H1 (cell line): ENCODE measurements around the gene ADARB2. TPM values are rescaled to one million over a fixed set of nuclear protein-coding genes. Genes with fewer than 3 reads are reported as not detected.

ENCODE experiments used
- CTBP2 ChIP-seq: IDR thresholded peaks from 2 replicates; pipeline ENCODE4 v1.7.0; 2011; ENCODE audit warnings: borderline replicate concordance, mild to moderate bottlenecking, moderate library complexity, mixed read lengths, low read length; ENCODE audit not compliant: insufficient read depth, insufficient read length
- HDAC2 ChIP-seq, 2 experiments: fragments of 300-600 bp in 1 of 2; sonication (generic) in 1 of 2; IDR thresholded peaks; 2 replicates each; pipeline ENCODE4 v1.6.1; 2011 to 2012; ENCODE audit warnings: low read depth in 2 of 2, low read length in 2 of 2, mild to moderate bottlenecking in 2 of 2, moderate library complexity in 2 of 2, borderline replicate concordance in 1 of 2, inconsistent platforms in 1 of 2
- polyA plus RNA-seq, 7 experiments: library from polyadenylated mRNA; depleted of rRNA in 3 of 7; stranded (reverse) in 5 of 7; unstranded in 2 of 7; fragments of >200 nt in 5 of 7; fragments of 200-250 nt in 2 of 7; gene quantifications; 1 replicate in 5 of 7; 2 replicates in 1 of 7; 4 replicates in 1 of 7; pipeline versions ENCODE4 v1.2.1 to v1.2.3, GENCODE V29; 2011 to 2013; ENCODE audit warnings: missing spikeins in 2 of 7, mixed read lengths in 2 of 7
- total RNA-seq: library from RNA; stranded (reverse); fragmentation: NEBNext Ultra II Directional; extraction: Animal tissue kit (Norgen Biotek cat#: 25700); gene quantifications from 2 replicates; pipeline ENCODE4 v1.2.1, GENCODE V29; 2021

ADARB2 gene
- total and polyA plus RNA-seq, 2 of the 8 experiments (the other 6 are each of a cell fraction or from before 2014, with no cell fraction given), result 2.2 to 2.8 TPM

DNA sequence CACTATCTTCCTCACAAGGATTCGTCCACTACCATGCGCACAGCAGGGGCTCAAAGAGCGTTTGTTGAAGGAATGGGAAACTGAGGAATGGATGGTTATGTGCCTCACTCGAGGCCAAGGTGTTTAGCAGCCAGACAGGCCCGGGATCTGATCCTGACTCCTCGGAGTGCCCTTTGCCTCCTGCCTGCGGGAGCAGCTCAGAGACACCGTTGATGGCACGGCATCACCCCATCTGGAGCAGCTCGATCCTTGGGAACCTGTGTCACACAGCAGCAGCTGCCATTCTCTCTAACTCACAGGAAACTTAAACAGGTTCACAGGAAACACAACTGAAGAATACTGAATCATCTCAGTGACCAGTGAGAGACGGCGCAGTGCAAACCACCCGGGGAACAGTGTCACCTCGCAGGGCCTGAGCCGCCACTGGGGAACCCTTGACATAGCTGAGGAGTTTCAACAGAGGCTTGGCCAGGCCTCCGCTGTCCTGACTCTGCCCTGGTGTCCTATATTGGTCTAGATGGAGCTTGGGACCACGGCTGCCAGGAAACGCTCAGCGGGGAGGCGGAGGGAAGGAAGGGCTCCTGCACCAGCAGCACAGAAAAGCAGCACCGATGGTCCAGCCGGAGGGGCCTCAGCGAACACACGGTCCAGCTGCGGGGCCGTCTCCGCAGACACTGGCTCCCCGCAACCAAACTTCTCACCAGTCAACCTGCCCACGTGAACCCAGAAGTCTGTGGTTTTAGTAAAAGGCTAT is 169.4 kb downstream of the ADARB2 start (continued):
- TF ChIP-seq CTBP2, result no peak
- no peak for TF ChIP-seq HDAC2 (IDR thresholded peaks at IDR 0.05; ENCODE audit: borderline replicate concordance in 1 of 2, low read depth in 2 of 2, low read length in 2 of 2)
